Measurements from ENCODE around the gene BCAR1.
"Not testable (repeated sequence)": the region's sequence is repeated elsewhere in the genome, so short reads cannot be mapped to it uniquely, and the experiment has no call there.

The BCAR1 gene

DNA sequence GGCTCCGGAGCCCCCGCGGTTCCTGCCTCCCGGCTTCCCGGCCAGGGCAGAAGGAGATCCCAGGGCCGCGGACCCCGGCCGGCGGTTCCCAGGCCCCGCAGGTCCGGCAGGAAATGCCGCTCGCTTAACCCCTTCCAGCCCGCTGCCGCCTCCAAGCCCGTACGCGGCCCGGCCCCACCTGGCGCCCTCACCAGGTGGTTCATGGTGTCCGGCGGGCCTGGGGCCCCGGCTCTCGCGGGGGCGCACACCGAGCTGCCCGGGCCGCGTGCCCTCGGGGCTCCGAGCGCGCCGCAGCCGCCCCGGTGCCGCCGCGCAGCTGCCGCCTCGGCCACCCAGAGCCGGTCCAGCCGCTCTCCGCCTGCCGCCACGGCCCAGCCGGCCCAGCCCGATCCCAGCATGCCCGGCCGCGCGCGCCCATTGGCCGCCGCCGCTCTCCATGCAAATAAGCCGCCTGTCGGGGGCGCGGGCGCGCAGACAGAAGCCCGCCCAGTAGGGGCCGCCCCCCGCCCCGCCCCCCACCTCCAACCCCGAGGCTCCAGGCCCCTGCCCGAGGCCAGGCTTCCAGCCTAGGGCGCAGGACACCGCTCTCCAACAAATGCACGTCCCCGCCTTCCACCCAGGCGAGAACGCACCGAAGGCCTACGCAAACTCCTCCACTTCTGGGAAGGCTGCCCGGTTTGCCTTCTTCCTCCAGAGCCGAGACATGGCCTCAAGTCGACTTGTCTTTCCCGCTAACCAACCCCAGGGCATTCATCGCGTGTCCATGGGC is at the start of gene BCAR1:
TSS of gene BCAR1 (minus strand) at position 345 of the 769 bp plus-strand sequence. CDS start at position 203, 142 bp downstream.
- DNase-seq = no peak
- in situ Hi-C loops (cut with MboI; ENCODE audit: low pct_unique_long_range_greater_than_20kb, low sequenced_read_pairs) = no loop called here

- no peak for DNase-seq
- in situ Hi-C loops (cut with MboI; ENCODE audit: low pct_unique_long_range_greater_than_20kb, low sequenced_read_pairs) = no loop called here
Observed at GRCh38 chr16:75298267-75298666, 46.8 kb upstream of the BCAR1 start.

GRCh38 chr16:75296606-75297005 is 45.2 kb upstream of the BCAR1 start:
- no peak for DNase-seq
- in situ Hi-C loops (cut with MboI; ENCODE audit: low pct_unique_long_range_greater_than_20kb, low sequenced_read_pairs) = no loop called here

- in situ Hi-C loops (cut with MboI; ENCODE audit: low pct_unique_long_range_greater_than_20kb, low sequenced_read_pairs) = no loop called here
- no peak for DNase-seq
Observed at GRCh38 chr16:75294773-75295459, 43.5 kb upstream of the BCAR1 start.

- no peak for DNase-seq
- in situ Hi-C loops (cut with MboI; ENCODE audit: low pct_unique_long_range_greater_than_20kb, low sequenced_read_pairs) = no loop called here
Observed at GRCh38 chr16:75293772-75294171, 42.3 kb upstream of the BCAR1 start.

- DNase-seq = no peak
- in situ Hi-C loops (cut with MboI; ENCODE audit: low pct_unique_long_range_greater_than_20kb, low sequenced_read_pairs) = no loop called here
Observed at GRCh38 chr16:75293173-75293572, 41.7 kb upstream of the BCAR1 start.

DNA sequence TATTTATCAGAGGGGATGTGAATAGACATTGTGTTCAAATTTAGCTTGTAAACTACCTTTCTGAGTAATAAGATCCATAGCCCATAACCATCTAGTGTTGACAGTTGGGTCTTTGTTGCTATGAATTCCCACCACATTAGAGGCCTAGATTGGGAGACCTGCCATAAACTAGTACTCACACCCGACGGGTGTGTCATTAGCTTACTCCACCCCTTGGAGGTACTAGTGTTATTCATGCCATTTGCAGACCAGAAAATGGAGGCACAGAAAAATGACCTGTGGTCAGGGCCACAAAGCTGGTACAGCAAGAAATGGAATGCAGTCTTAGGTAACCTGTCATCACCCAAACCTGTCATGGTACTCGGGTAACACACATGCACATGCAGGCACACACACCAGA is 41.3 kb upstream of the BCAR1 start:
- DNase-seq = no peak
- in situ Hi-C loops (cut with MboI; ENCODE audit: low pct_unique_long_range_greater_than_20kb, low sequenced_read_pairs) = no loop called here

- no peak for DNase-seq
- in situ Hi-C loops (cut with MboI; ENCODE audit: low pct_unique_long_range_greater_than_20kb, low sequenced_read_pairs) = no loop called here
Observed at GRCh38 chr16:75289189-75289588, 37.8 kb upstream of the BCAR1 start.

GRCh38 chr16:75288596-75289120 is 37.2 kb upstream of the BCAR1 start:
- in situ Hi-C loops (cut with MboI; ENCODE audit: low pct_unique_long_range_greater_than_20kb, low sequenced_read_pairs) = no loop called here

GRCh38 chr16:75288181-75288580 is 36.8 kb upstream of the BCAR1 start:
- in situ Hi-C loops (cut with MboI; ENCODE audit: low pct_unique_long_range_greater_than_20kb, low sequenced_read_pairs) = no loop called here
- DNase-seq = no peak

More at GRCh38 chr16:75288596-75289120, 37.2 kb upstream of the BCAR1 start:
- DNase-seq = peak; percentile 94

GRCh38 chr16:75287708-75288107 is 36.3 kb upstream of the BCAR1 start:
- in situ Hi-C loops (cut with MboI; ENCODE audit: low pct_unique_long_range_greater_than_20kb, low sequenced_read_pairs) = no loop called here
- DNase-seq = peak; percentile 28

DNA sequence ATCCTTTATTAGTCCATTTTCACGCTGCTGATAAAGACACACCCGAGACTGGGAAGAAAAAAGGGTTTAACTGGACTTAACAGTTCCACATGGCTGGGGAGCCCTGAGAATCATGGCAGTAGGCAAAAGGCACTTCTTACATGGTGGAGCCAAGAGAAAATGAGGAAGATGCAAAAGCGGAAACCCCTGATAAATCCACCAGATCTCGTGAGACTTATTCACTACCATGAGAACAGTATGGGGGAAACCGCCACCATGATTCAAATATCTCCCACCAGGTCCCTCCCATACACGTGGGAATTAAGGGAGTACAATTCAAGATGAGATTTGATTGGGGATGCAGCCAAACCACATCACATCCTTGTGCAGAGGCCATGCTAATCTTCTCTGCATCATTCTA is 35.0 kb upstream of the BCAR1 start:
- in situ Hi-C loops (cut with MboI; ENCODE audit: low pct_unique_long_range_greater_than_20kb, low sequenced_read_pairs) = no loop called here
- DNase-seq = no peak

DNA sequence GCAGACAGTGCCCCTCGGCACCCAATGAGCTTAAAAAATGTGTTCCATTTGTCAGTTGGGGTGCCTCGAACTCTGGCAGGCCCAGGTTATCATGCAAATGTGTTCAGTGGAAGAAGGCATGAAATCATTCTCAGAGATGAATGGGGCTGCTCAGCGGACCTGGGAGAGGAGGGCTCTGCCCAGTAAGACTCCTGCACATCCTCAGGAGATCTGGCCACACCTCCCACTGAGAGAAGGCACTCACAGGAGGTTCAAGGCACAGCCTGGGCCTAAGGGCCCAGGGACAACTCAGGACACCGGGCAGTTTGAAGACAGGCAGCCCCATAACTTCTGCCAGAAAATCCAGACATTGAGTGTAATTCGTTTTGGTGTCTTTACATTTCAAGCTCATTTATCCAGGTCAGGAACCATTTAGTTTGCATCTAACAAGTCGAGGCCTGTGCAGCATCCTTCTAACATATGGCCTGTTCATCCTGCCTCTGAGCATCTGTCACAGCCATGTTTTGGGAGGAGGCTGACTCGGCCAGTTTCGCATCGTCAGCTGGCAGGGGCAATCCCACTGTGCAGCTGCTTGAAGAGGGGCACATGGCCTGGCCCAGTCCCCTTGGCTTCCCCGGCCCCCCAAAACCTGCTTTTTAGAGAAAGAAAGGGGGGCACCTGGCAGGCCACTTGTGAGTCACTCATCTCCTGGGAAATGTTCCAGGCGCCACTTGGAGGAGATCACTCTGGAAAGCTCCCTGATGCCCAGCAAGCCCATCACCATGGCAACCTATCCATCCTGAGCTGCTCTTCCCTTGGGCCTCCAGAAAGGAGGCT is 31.2 kb upstream of the BCAR1 start:
- DNase-seq = no peak
- in situ Hi-C loops (cut with MboI; ENCODE audit: low pct_unique_long_range_greater_than_20kb, low sequenced_read_pairs) = no loop called here

GRCh38 chr16:75281826-75282225 is 30.4 kb upstream of the BCAR1 start:
- DNase-seq = no peak
- in situ Hi-C loops (cut with MboI; ENCODE audit: low pct_unique_long_range_greater_than_20kb, low sequenced_read_pairs) = no loop called here

- in situ Hi-C loops (cut with MboI; ENCODE audit: low pct_unique_long_range_greater_than_20kb, low sequenced_read_pairs); DNase-seq: not testable (repeated sequence)
Observed at GRCh38 chr16:75281009-75281408, 29.6 kb upstream of the BCAR1 start.

DNA sequence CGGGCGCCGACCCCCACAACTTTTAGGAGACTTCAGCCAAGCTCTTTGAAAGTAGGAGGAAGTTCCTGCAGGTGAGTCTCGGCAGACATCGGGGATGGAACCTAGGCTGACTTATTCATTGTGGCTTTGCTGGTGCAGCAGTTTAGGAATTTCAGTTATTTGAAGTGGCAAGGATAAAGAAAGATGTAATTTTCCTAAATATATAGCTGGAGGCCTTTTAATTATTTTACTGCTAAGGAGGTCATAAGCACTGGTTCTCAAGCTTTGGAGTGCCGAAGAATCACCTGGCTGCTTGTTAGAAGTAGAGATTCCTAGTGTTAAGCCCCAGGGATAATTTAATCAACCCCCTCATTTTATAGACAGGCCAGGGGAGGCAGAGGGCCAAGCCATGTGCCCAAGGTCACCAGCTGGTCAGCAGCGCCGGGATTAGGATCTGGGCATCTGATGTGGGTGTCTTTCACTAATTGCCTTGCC is 28.9 kb upstream of the BCAR1 start:
- no peak for DNase-seq
- in situ Hi-C loops (cut with MboI; ENCODE audit: low pct_unique_long_range_greater_than_20kb, low sequenced_read_pairs) = no loop called here

DNA sequence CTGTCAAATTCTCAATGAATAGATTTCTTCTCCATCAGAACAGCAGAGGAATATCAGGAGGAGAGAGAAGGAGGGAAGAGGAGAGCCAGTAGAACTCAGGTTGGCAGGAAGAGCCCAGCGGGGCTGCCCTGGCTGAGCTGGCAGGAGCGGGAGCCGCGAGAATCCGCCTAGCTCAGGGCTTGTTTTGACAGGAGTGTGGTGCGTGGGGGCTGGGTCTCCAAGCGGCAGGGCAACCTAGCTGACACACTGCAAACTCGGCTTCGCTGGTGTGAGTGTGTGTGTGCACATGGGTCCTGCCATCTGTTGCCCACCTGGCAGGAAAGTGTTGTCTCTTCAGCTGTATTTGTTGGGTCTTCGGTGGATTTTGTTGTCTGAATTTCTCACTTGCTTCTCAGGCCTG is 27.9 kb upstream of the BCAR1 start:
- in situ Hi-C loops (cut with MboI; ENCODE audit: low pct_unique_long_range_greater_than_20kb, low sequenced_read_pairs) = no loop called here
- no peak for DNase-seq

- in situ Hi-C loops (cut with MboI; ENCODE audit: low pct_unique_long_range_greater_than_20kb, low sequenced_read_pairs) = no loop called here
- no peak for DNase-seq
Observed at GRCh38 chr16:75273054-75273925, 21.9 kb upstream of the BCAR1 start.

DNA sequence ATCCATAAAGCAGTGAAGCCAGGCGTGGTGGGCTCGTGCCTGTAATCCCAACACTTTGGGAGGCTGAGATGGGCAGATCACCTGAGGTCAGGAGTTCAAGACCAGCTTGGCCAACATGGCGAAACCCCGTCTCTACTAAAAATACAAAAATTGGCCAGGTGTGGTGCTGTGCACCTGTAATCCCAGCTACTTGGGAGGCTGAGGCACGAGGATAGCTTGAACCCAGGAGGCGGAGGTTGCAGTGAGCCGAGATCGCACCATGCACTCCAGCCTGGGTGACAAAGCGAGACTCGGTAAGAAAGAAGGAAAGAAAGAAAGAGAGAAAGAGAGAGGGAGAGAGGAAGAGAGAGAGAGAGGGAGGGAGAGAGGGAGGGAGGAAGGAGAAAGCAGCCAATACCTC is 21.2 kb upstream of the BCAR1 start:
- not testable (repeated sequence) for DNase-seq

More for the DNA sequence above, 21.2 kb upstream of the BCAR1 start:
- in situ Hi-C loops (cut with MboI; ENCODE audit: low pct_unique_long_range_greater_than_20kb, low sequenced_read_pairs) = not testable (repeated sequence)
